Measurements from ENCODE around the gene FBXO17.

DNA sequence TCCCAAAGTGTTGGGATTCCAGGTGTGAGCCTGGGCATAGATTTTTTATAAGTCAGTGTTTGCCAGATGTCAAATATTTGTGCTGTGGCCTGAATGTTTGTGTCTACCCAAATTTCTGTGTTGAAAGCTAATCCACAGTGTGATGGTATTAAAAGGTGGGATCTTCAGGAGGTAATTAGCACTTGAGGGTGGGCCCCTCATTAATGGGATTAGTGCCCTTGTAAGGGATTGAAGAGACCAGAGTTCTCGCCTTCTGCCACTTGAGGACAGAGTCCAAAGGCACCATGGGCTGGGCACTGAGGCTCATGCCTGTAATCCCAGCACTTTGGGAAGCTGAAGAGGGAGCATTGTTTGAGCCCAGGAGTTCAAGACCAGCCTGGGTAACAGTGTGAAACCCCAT is 9.7 kb upstream of the FBXO17 start:
- TF ChIP-seq EZH2phosphoT487 (IDR thresholded peaks at IDR 0.05; ENCODE audit: borderline replicate concordance) (no peak), CTCF (conservative IDR thresholded peaks at IDR 0.05; ENCODE audit: low read length) (no peak)
